ENCODE measurements around the gene VANGL2. TPM values are rescaled to one million over a fixed set of nuclear protein-coding genes. Genes with fewer than 3 reads are reported as not detected.

VANGL2 gene
- total and polyA plus RNA-seq, 2 experiments from 2014 or later: 17.7 to 51.3 TPM

DNA sequence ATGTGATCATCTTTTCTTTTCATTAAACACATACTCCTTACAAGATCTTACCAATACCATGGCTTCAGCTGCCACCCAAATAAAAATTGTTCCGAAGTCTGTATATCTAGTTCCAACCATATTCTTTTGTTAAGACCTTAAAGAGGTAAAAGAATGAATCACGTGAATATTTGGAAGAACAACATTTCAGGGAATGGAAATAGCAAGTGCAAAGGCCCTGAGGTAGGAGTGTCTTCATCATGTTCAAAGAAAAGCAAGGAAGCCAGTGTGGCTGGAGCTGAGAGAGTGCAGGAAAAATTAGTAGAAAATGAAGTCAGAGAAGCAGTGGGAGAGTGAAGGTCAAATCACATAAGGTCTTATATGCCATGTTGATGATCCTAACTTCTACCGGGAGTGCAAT is 71.7 kb downstream of the VANGL2 start:
- Histone ChIP-seq H3K4me3 (no peak overlapping the region), H3K79me2 (replicated peaks; ENCODE audit: insufficient read depth) (no peaks in the 10 kb centered on the region), H3F3A (replicated peaks; ENCODE audit: low read depth) (no peaks in the 10 kb centered on the region), H4K20me1 (replicated peaks; ENCODE audit: insufficient read depth) (no peaks in the 10 kb centered on the region), H3K36me3 (ENCODE audit: insufficient read depth) (no peaks in the 10 kb centered on the region), H2AFZ (no peak overlapping the region), H3K4me1 (ENCODE audit: insufficient read depth) (no peaks in the 10 kb centered on the region), H3K27ac (ENCODE audit: low read depth) (no peak overlapping the region), H3K27me3 (ENCODE audit: insufficient read depth) (no peaks in the 10 kb centered on the region), H3K4me2 (no peak overlapping the region), H3K9me2 (ENCODE audit: insufficient read depth) (peaks cover 22% of the 10 kb centered on the region)
- no peak for DNase-seq (ENCODE audit: low spot score)
- Mint-ChIP-seq H3K4me1 (no peaks in the 10 kb centered on the region), H3K4me3 (no peak overlapping the region), H3K9me3 (no peaks in the 10 kb centered on the region), H3K36me3 (ENCODE audit: low read depth) (no peaks in the 10 kb centered on the region), H3K27me3 (ENCODE audit: insufficient read depth, low read depth, poor library complexity) (no peaks in the 10 kb centered on the region), H3K27ac (no peak overlapping the region)
- TF ChIP-seq JUNB (IDR thresholded peaks at IDR 0.05; ENCODE audit: unreplicated experiment) (no peak), ZNF114 (CRISPR knock-in tag; IDR thresholded peaks at IDR 0.05) (no peak), EZH2phosphoT487 (IDR thresholded peaks at IDR 0.05; ENCODE audit: unreplicated experiment) (no peak), ZNF331 (CRISPR knock-in tag; IDR thresholded peaks at IDR 0.05; ENCODE audit: low read depth) (no peak), NANOG (IDR thresholded peaks at IDR 0.05; ENCODE audit: borderline replicate concordance) (no peak), STAT1 (IDR thresholded peaks at IDR 0.05; ENCODE audit: unreplicated experiment) (no peak), EZH2 (IDR thresholded peaks at IDR 0.05; ENCODE audit: low read depth, unreplicated experiment) (no peak), POLR2AphosphoS5 (IDR thresholded peaks at IDR 0.05; ENCODE audit: low read depth) (no peak), CREB1 (CRISPR knock-in tag; IDR thresholded peaks at IDR 0.05; ENCODE audit: low read depth) (no peak)
- TF ChIP-seq, protein P1, sequence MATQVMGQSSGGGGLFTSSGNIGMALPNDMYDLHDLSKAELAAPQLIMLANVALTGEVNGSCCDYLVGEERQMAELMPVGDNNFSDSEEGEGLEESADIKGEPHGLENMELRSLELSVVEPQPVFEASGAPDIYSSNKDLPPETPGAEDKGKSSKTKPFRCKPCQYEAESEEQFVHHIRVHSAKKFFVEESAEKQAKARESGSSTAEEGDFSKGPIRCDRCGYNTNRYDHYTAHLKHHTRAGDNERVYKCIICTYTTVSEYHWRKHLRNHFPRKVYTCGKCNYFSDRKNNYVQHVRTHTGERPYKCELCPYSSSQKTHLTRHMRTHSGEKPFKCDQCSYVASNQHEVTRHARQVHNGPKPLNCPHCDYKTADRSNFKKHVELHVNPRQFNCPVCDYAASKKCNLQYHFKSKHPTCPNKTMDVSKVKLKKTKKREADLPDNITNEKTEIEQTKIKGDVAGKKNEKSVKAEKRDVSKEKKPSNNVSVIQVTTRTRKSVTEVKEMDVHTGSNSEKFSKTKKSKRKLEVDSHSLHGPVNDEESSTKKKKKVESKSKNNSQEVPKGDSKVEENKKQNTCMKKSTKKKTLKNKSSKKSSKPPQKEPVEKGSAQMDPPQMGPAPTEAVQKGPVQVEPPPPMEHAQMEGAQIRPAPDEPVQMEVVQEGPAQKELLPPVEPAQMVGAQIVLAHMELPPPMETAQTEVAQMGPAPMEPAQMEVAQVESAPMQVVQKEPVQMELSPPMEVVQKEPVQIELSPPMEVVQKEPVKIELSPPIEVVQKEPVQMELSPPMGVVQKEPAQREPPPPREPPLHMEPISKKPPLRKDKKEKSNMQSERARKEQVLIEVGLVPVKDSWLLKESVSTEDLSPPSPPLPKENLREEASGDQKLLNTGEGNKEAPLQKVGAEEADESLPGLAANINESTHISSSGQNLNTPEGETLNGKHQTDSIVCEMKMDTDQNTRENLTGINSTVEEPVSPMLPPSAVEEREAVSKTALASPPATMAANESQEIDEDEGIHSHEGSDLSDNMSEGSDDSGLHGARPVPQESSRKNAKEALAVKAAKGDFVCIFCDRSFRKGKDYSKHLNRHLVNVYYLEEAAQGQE (IDR thresholded peaks at IDR 0.05; ENCODE audit: unreplicated experiment): no peak
- TF ChIP-seq, protein P2, sequence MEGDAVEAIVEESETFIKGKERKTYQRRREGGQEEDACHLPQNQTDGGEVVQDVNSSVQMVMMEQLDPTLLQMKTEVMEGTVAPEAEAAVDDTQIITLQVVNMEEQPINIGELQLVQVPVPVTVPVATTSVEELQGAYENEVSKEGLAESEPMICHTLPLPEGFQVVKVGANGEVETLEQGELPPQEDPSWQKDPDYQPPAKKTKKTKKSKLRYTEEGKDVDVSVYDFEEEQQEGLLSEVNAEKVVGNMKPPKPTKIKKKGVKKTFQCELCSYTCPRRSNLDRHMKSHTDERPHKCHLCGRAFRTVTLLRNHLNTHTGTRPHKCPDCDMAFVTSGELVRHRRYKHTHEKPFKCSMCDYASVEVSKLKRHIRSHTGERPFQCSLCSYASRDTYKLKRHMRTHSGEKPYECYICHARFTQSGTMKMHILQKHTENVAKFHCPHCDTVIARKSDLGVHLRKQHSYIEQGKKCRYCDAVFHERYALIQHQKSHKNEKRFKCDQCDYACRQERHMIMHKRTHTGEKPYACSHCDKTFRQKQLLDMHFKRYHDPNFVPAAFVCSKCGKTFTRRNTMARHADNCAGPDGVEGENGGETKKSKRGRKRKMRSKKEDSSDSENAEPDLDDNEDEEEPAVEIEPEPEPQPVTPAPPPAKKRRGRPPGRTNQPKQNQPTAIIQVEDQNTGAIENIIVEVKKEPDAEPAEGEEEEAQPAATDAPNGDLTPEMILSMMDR (conservative IDR thresholded peaks at IDR 0.05; ENCODE audit: low read depth in 2 of 2): no peak
- TF ChIP-seq, protein P3, sequence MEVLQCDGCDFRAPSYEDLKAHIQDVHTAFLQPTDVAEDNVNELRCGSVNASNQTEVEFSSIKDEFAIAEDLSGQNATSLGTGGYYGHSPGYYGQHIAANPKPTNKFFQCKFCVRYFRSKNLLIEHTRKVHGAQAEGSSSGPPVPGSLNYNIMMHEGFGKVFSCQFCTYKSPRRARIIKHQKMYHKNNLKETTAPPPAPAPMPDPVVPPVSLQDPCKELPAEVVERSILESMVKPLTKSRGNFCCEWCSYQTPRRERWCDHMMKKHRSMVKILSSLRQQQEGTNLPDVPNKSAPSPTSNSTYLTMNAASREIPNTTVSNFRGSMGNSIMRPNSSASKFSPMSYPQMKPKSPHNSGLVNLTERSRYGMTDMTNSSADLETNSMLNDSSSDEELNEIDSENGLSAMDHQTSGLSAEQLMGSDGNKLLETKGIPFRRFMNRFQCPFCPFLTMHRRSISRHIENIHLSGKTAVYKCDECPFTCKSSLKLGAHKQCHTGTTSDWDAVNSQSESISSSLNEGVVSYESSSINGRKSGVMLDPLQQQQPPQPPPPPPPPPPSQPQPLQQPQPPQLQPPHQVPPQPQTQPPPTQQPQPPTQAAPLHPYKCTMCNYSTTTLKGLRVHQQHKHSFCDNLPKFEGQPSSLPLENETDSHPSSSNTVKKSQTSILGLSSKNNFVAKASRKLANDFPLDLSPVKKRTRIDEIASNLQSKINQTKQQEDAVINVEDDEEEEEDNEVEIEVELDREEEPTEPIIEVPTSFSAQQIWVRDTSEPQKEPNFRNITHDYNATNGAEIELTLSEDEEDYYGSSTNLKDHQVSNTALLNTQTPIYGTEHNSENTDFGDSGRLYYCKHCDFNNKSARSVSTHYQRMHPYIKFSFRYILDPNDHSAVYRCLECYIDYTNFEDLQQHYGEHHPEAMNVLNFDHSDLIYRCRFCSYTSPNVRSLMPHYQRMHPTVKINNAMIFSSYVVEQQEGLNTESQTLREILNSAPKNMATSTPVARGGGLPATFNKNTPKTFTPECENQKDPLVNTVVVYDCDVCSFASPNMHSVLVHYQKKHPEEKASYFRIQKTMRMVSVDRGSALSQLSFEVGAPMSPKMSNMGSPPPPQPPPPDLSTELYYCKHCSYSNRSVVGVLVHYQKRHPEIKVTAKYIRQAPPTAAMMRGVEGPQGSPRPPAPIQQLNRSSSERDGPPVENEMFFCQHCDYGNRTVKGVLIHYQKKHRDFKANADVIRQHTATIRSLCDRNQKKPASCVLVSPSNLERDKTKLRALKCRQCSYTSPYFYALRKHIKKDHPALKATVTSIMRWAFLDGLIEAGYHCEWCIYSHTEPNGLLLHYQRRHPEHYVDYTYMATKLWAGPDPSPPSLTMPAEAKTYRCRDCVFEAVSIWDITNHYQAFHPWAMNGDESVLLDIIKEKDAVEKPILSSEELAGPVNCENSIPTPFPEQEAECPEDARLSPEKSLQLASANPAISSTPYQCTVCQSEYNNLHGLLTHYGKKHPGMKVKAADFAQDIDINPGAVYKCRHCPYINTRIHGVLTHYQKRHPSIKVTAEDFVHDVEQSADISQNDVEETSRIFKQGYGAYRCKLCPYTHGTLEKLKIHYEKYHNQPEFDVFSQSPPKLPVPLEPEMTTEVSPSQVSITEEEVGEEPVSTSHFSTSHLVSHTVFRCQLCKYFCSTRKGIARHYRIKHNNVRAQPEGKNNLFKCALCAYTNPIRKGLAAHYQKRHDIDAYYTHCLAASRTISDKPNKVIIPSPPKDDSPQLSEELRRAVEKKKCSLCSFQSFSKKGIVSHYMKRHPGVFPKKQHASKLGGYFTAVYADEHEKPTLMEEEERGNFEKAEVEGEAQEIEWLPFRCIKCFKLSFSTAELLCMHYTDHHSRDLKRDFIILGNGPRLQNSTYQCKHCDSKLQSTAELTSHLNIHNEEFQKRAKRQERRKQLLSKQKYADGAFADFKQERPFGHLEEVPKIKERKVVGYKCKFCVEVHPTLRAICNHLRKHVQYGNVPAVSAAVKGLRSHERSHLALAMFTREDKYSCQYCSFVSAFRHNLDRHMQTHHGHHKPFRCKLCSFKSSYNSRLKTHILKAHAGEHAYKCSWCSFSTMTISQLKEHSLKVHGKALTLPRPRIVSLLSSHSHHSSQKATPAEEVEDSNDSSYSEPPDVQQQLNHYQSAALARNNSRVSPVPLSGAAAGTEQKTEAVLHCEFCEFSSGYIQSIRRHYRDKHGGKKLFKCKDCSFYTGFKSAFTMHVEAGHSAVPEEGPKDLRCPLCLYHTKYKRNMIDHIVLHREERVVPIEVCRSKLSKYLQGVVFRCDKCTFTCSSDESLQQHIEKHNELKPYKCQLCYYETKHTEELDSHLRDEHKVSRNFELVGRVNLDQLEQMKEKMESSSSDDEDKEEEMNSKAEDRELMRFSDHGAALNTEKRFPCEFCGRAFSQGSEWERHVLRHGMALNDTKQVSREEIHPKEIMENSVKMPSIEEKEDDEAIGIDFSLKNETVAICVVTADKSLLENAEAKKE (CRISPR knock-in tag; IDR thresholded peaks at IDR 0.05): no peak
- TF ChIP-seq, protein P4, sequence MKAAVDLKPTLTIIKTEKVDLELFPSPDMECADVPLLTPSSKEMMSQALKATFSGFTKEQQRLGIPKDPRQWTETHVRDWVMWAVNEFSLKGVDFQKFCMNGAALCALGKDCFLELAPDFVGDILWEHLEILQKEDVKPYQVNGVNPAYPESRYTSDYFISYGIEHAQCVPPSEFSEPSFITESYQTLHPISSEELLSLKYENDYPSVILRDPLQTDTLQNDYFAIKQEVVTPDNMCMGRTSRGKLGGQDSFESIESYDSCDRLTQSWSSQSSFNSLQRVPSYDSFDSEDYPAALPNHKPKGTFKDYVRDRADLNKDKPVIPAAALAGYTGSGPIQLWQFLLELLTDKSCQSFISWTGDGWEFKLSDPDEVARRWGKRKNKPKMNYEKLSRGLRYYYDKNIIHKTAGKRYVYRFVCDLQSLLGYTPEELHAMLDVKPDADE (IDR thresholded peaks at IDR 0.05): no peak
- no peak for ATAC-seq

All from GM23338 (cell line).